Astrocyte of the spinal cord (primary cell): Measurements from ENCODE around the gene SLC17A1.

ENCODE experiments used
- DNase-seq: peaks from one replicate; pipeline ENCODE4 v3.0.0; 2011; ENCODE audit warnings: low read depth, low spot score
- H3K4me3 ChIP-seq: 2 replicates; pipeline ENCODE4 v1.5.1; 2011; ENCODE audit warnings: low read depth, mild to moderate bottlenecking, low read length, moderate library complexity
- CTCF ChIP-seq: IDR thresholded peaks from 2 replicates; pipeline ENCODE4 v1.5.1; 2012; ENCODE audit warnings: low read depth, mild to moderate bottlenecking, low read length, inconsistent platforms
- in situ Hi-C: cut with HindIII; loops from 2 replicates; pipeline ENCODE4 v1.10.0; 2017; ENCODE audit warnings: low sequenced_read_pairs

Gene SLC17A1

DNA sequence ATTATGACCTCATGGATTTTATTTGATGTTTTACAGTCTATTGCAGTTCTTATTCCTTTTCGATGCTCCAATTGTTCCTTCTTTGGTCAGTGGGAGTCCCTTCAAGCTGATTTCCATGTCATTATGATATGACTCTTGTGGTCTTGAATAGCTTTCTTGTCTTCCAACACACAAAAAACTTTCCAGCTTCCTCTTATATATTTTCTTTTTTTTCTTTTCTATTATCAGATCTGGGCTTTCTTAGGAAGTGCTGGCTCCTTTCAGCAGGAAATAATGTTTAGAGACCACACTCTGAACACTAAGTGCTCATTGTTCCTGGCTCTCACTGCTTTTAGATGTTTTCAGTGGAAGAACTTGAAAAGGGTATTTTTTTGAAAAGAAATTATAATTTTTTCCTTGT lies 3.1 kb upstream of the SLC17A1 start:
- in situ Hi-C loops: no loop called here
- H3K4me3 ChIP-seq: no peak overlapping the region
- no peak for DNase-seq
- no peak for TF ChIP-seq CTCF

DNA sequence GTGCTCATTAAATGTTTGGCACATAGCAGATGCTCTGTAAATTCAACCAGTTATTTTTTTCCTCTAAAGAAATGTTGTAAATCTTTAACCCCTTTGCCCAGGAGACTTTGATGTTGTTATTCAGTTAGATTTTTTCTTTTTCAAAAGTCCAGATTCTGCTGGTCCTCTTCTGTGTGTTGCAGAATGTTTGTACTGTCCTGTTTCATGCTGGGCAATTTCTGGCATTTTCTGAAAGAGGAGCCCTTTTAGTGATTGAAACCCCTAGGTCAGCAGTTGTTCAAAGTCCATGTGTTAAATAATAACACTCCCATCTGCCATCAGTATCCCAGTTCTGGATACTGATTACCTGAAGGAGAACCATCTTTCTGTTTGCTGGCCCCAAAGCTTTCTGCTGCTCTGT lies 1.3 kb upstream of the SLC17A1 start:
- TF ChIP-seq CTCF: no peak
- in situ Hi-C loops: no loop called here
- no peak overlapping the region for H3K4me3 ChIP-seq
- no peak for DNase-seq

DNA sequence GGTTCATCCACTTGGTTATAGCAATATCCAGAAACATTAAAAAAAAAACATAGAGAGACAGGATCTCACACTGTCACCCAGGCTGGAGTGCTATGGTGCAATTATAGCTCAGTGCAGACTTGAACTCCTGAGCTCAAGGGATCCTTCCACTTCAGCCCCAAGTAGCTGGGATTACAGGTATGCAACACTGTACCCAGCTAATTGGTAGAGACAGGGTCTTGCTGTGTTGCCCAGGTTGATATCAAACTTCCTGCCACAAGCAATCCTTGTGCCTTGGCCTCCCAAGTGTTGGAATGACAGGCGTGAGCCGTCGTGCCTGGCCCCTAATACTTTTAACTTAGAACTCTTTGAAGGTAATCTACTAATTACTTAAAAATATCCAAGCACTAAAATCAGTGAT lies 818 bp upstream of the SLC17A1 start:
- in situ Hi-C loops: no loop called here
- H3K4me3 ChIP-seq: no peak overlapping the region
- no peak for TF ChIP-seq CTCF
- DNase-seq: no peak

- H3K4me3 ChIP-seq: no peak overlapping the region
- no peak for DNase-seq
- in situ Hi-C loops: no loop called here
- no peak for TF ChIP-seq CTCF
Measured at GRCh38 chr6:25832307-25832662, 433 bp upstream of the SLC17A1 start.

- no peak overlapping the region for H3K4me3 ChIP-seq
- in situ Hi-C loops: no loop called here
- no peak for DNase-seq
- TF ChIP-seq CTCF: no peak
Measured at GRCh38 chr6:25830458-25830857, 1.4 kb downstream of the SLC17A1 start.

DNA sequence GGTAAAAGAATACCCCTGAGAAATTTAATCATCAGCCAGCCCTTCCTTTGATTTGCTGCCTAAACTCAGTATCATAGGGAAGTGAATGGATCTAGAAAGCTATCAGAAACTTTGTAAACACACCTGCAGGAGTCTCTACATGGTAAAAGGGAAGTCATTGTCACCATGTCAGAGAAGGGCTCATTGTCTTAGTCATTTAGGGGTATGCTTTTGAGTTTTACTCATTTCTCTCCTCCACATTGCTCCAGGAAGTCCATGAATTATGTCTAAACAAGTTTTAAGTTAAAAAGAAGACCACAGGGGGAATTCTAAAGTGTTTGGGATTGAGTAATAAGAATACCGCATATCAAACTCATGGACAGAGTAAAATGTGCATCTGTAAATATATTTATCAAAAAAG lies 2.5 kb downstream of the SLC17A1 start:
- H3K4me3 ChIP-seq: no peak overlapping the region
- in situ Hi-C loops: no loop called here
- no peak for TF ChIP-seq CTCF
- no peak for DNase-seq

DNA sequence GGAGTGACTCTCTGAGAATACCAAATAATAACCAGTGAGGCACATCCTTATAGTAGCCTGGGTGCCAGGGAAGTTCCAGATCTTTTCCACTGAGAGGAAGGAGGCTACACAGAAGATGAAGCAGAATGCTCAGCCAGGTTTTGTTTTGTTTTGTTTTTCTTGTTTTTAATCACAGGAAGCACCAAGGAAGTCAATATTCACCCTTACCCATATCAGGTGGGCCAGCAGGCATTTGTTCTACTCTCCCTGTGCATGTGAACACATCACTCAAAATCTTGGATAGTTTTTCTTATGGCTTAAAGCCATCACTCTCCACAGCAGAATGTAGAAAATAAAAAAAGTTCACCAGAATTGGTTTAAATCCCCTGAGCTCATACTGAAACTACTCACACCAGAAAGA lies 10.5 kb downstream of the SLC17A1 start:
- DNase-seq: no peak
- in situ Hi-C loops: no loop called here
- no peak for TF ChIP-seq CTCF

More for the DNA sequence above, 10.5 kb downstream of the SLC17A1 start:
- H3K4me3 ChIP-seq: no peak overlapping the region
